Measurements from ENCODE around the gene PERCC1. TPM values are rescaled to one million over a fixed set of nuclear protein-coding genes. Genes with fewer than 3 reads are reported as not detected.
A peak's percentile ranks its signal among the peaks of the same experiment; 100 is the strongest.

Gene PERCC1
- total and polyA plus RNA-seq, 2 donors from 2014 or later = not detected

- Histone ChIP-seq H3K9me3 (ENCODE audit: control insufficient read depth in 2 of 3, insufficient read depth in 1 of 3, low read length in 3 of 3) (no peaks in the 10 kb centered on the region), H3K36me3 (ENCODE audit: control insufficient read depth in 2 of 3, insufficient read depth in 3 of 3, low read length in 3 of 3) (no peaks in the 10 kb centered on the region), H3K27me3 (ENCODE audit: control insufficient read depth, insufficient read depth, low read length) (no peaks in the 10 kb centered on the region), H3K27ac (ENCODE audit: low read depth in 2 of 2, low read length in 2 of 2) (no peak overlapping the region), H3K4me3 (ENCODE audit: low read length in 3 of 3) (no peak overlapping the region), H3K9ac (ENCODE audit: low read length in 3 of 3) (no peak overlapping the region), H3K4me1 (ENCODE audit: control insufficient read depth in 2 of 3, insufficient read depth in 2 of 3, low read depth in 1 of 3, low read length in 3 of 3) (peaks cover 0 to 6% (median 0%) of the 10 kb centered on the region in 3 donors)
- intact Hi-C loops (cut with DNase I) = no loop called here
- FAIRE-seq (no peak), DNase-seq (no peak)
- no peak for TF ChIP-seq CTCF (IDR thresholded peaks at IDR 0.05; ENCODE audit: borderline replicate concordance, extremely low read depth, insufficient read depth)
Observed at GRCh38 chr16:1422076-1422475, 8.8 kb upstream of the PERCC1 start.

GRCh38 chr16:1424028-1424427, 6.8 kb upstream of the PERCC1 start:
- TF ChIP-seq CTCF (IDR thresholded peaks at IDR 0.05; ENCODE audit: borderline replicate concordance, extremely low read depth, insufficient read depth) = no peak
- intact Hi-C loops (cut with DNase I) = no loop called here
- Histone ChIP-seq H3K36me3 (ENCODE audit: control insufficient read depth in 2 of 3, insufficient read depth in 3 of 3, low read length in 3 of 3) (no peaks in the 10 kb centered on the region), H3K27ac (ENCODE audit: low read depth in 2 of 2, low read length in 2 of 2) (no peak overlapping the region), H3K27me3 (ENCODE audit: control insufficient read depth, insufficient read depth, low read length) (no peaks in the 10 kb centered on the region), H3K9ac (ENCODE audit: low read length in 3 of 3) (no peak overlapping the region), H3K9me3 (ENCODE audit: control insufficient read depth in 2 of 3, insufficient read depth in 1 of 3, low read length in 3 of 3) (no peaks in the 10 kb centered on the region), H3K4me3 (ENCODE audit: low read length in 3 of 3) (no peak overlapping the region), H3K4me1 (ENCODE audit: control insufficient read depth in 2 of 3, insufficient read depth in 2 of 3, low read depth in 1 of 3, low read length in 3 of 3) (peaks cover 0 to 6% (median 0%) of the 10 kb centered on the region in 3 donors)
- FAIRE-seq (no peak), DNase-seq (peak in 1 of 5 donors; percentile 42)

GRCh38 chr16:1425616-1426370, 5.1 kb upstream of the PERCC1 start:
- no peak overlapping the region for H3K4me3 ChIP-seq (ENCODE audit: low read length in 3 of 3)
- no peaks in the 10 kb centered on the region for H3K36me3 ChIP-seq (ENCODE audit: control insufficient read depth in 2 of 3, insufficient read depth in 3 of 3, low read length in 3 of 3)
- intact Hi-C loops (cut with DNase I) = no loop called here
- no peak overlapping the region for H3K9ac ChIP-seq (ENCODE audit: low read length in 3 of 3)
- H3K9me3 ChIP-seq (ENCODE audit: control insufficient read depth in 2 of 3, insufficient read depth in 1 of 3, low read length in 3 of 3) = no peaks in the 10 kb centered on the region
- FAIRE-seq (no peak), DNase-seq (peak in 1 of 5 donors; percentile 44)
- no peaks in the 10 kb centered on the region for H3K4me1 ChIP-seq (ENCODE audit: control insufficient read depth in 2 of 3, insufficient read depth in 2 of 3, low read depth in 1 of 3, low read length in 3 of 3)
- H3K27me3 ChIP-seq (ENCODE audit: control insufficient read depth, insufficient read depth, low read length) = no peaks in the 10 kb centered on the region
- no peak for TF ChIP-seq CTCF (IDR thresholded peaks at IDR 0.05; ENCODE audit: borderline replicate concordance, extremely low read depth, insufficient read depth)
- no peak overlapping the region for H3K27ac ChIP-seq (ENCODE audit: low read depth in 2 of 2, low read length in 2 of 2)

All from kidney (tissue), 14 donors.